ENCODE results near the gene EPB41L3.

EPB41L3 gene

DNA sequence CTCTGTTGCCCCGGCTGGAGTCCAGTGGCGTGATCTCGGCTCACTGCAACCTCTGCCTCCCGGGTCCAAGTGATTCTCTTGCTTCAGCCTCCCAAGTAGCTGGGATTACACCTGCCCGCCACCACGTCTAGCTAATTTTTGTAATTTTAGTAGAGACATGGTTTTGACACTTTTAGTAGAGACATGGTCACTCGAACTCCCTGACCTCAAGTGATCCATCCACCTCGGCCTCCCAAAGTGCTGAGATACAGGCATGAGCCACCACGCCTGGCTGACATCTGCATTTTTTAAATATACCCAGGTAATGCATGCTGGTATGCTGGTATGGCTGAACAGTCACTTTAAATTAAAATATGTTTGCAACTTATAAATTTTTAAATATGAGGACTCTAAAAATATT is 91.9 kb downstream of the EPB41L3 start:
- TF ChIP-seq, protein P1, sequence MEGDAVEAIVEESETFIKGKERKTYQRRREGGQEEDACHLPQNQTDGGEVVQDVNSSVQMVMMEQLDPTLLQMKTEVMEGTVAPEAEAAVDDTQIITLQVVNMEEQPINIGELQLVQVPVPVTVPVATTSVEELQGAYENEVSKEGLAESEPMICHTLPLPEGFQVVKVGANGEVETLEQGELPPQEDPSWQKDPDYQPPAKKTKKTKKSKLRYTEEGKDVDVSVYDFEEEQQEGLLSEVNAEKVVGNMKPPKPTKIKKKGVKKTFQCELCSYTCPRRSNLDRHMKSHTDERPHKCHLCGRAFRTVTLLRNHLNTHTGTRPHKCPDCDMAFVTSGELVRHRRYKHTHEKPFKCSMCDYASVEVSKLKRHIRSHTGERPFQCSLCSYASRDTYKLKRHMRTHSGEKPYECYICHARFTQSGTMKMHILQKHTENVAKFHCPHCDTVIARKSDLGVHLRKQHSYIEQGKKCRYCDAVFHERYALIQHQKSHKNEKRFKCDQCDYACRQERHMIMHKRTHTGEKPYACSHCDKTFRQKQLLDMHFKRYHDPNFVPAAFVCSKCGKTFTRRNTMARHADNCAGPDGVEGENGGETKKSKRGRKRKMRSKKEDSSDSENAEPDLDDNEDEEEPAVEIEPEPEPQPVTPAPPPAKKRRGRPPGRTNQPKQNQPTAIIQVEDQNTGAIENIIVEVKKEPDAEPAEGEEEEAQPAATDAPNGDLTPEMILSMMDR (IDR thresholded peaks at IDR 0.05; ENCODE audit: control insufficient read depth, extremely low read depth, insufficient read depth), result no peak
- H3K4me3 ChIP-seq (ENCODE audit: low read depth, low read length), result no peak overlapping the region
- DNase-seq (ENCODE audit: low read depth), result no peak

DNA sequence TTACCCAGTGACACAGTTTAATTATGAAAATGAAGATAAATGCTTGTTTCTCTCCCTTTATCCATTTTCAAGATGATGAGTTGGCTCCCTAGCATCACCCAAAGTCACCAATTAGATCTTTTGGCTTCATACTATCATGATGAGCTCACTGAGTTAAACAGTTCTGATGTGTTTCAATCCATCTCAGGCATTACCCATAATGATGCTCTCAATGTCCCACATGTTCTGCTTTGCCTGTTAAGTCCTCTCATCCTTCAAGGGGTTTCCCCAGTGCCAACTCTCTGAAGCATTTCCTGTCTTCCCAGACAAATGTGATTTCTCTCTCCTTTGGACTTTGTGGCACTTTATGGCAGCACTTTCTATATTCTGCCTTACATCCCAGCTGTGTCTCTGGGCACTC is 92.6 kb downstream of the EPB41L3 start:
- no peak for DNase-seq (ENCODE audit: low read depth)

DNA sequence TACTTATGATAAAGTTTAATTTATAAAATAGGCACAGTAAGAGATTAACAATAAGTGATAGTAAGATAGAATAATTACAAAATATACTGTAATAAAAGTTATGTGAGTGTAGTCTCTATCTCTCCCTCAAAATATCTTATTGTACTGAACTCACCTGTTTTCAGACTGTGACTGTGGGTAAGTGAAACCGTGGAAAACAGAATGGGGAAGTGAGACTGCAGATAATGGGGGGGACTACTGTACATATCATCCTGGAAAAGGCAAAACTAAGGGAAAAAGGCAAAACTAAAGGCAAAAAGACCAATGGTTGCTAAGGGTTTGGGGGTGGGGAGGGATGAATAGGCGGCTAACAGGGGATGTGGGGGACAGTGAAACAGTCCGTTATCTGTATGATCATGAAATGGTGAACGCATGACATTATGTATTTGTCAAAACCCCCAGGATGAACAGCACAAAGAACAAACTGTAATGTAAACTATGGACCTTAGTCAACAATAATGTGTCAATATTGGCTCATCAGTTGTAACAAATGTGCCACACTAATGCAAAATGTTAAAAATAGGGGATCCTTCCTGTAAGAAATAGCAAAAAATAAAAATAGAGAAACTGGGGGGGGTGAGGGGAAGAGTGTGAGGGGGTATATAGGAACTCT is 93.8 kb downstream of the EPB41L3 start:
- no peak overlapping the region for H3K4me3 ChIP-seq (ENCODE audit: low read depth, low read length)
- TF ChIP-seq, protein P1 (IDR thresholded peaks at IDR 0.05; ENCODE audit: control insufficient read depth, extremely low read depth, insufficient read depth), result no peak
- DNase-seq (ENCODE audit: low read depth), result no peak

More for the DNA sequence above, 92.6 kb downstream of the EPB41L3 start:
- TF ChIP-seq, protein P1 (IDR thresholded peaks at IDR 0.05; ENCODE audit: control insufficient read depth, extremely low read depth, insufficient read depth), result no peak
- H3K4me3 ChIP-seq (ENCODE audit: low read depth, low read length), result no peak overlapping the region

DNA sequence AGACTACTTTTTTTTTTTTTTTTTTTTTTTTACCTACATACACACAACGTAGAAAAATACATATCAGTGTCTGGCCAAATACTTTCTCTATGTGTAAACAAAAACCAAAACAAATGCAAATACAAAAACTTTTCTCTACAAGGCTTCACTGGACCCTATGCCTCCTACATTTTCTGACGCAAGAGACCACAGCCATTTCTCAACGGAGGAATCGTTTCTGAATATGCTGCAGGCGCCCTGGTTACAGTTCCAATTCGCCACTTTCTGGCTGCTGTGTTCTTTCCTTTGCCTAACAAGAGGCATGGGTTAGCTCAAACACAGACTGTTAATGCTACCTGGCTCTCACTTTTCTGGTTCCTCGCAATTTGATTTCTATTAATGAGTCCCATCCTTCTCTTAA is 96.4 kb downstream of the EPB41L3 start:
- no peak overlapping the region for H3K4me3 ChIP-seq (ENCODE audit: low read depth, low read length)
- TF ChIP-seq, protein P1 (IDR thresholded peaks at IDR 0.05; ENCODE audit: control insufficient read depth, extremely low read depth, insufficient read depth), result no peak
- no peak for DNase-seq (ENCODE audit: low read depth)

DNA sequence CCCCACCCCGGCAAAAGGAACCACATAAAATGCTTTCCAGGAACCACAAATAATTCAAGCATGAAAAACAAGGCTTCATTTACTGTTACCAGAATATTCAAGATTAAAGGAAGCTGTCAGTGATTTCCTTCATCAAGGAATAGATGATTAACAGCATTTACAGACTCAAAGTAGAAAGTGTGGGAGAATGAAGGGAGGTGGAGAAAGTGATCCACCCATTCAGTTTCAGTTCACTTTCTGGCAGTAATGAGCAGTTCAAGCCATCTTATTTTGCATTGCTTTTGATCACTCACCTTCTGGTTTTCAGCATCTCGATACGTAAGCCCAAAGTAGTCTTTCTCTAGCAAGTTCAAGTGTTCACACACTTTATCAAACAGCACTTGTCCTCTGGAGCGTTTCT is 99.0 kb downstream of the EPB41L3 start:
- DNase-seq (ENCODE audit: low read depth), result no peak
- H3K4me3 ChIP-seq (ENCODE audit: low read depth, low read length), result no peak overlapping the region
- TF ChIP-seq, protein P1 (IDR thresholded peaks at IDR 0.05; ENCODE audit: control insufficient read depth, extremely low read depth, insufficient read depth), result no peak

DNA sequence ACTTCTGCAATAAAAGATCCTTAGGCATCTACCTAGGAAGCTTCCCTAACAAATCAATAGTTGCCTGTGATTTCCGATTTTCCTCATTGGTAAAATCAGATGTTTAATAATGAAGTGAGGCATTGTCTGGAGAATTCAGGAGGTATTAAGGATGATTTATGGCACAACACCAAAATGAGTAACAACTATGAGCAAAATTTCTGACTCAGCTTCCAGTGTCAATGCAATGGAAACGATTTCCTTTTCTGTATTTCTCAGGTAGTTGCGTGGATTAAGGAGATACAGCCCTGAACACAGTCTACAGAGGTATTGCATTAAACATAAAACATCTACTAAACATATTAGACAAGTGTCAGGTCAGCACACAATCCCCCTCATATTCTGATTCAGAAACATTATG is 99.5 kb downstream of the EPB41L3 start:
- TF ChIP-seq, protein P1 (IDR thresholded peaks at IDR 0.05; ENCODE audit: control insufficient read depth, extremely low read depth, insufficient read depth), result no peak
- no peak for DNase-seq (ENCODE audit: low read depth)
- no peak overlapping the region for H3K4me3 ChIP-seq (ENCODE audit: low read depth, low read length)

All from LNCaP clone FGC (cell line).